Mucosa of stomach (tissue), 1 donor: ENCODE measurements around the gene PRIM1.

Source experiments
- H3K27me3 ChIP-seq: one replicate; pipeline ENCODE4 v1.7.0; 2013; ENCODE audit warnings: mild to moderate bottlenecking, low read length; ENCODE audit not compliant: control insufficient read depth, insufficient read depth
- H3K36me3 ChIP-seq: one replicate; pipeline ENCODE4 v1.7.0; 2013; ENCODE audit warnings: low read length; ENCODE audit not compliant: control insufficient read depth, insufficient read depth
- H3K4me1 ChIP-seq: one replicate; pipeline ENCODE4 v1.7.0; 2013; ENCODE audit warnings: mild to moderate bottlenecking, low read length; ENCODE audit not compliant: control insufficient read depth, insufficient read depth
- H3K4me3 ChIP-seq: one replicate; pipeline ENCODE4 v1.7.0; 2013; ENCODE audit warnings: low read length
- H3K9ac ChIP-seq: one replicate; pipeline ENCODE4 v1.7.0; 2013; ENCODE audit warnings: mild to moderate bottlenecking, low read length, moderate library complexity
- H3K9me3 ChIP-seq: one replicate; pipeline ENCODE4 v1.7.0; 2013; ENCODE audit warnings: mild to moderate bottlenecking, low read length, moderate library complexity; ENCODE audit not compliant: control insufficient read depth
- donor health status: Pancreatic carcinoma.

PRIM1 gene

DNA sequence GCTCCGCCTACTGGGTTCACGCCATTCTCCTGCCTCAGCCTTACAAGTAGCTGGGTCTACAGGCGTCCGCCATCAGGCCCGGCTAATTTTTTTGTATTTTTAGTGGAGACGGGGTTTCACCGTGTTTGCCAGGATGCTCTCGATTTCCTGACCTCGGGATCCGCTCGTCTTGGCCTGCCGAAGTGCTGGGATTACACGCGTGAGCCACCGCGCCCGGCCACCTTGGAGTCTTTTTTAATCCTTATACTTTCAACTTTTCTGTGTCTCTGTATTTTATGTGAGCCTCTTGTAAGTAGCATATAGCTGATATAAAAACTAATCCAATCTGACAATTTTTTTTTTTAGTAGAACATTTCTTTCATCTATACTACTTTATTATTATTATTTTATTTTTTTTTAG, 26.6 kb upstream of the PRIM1 start:
- no peaks in the 10 kb centered on the region for H3K27me3 ChIP-seq
- H3K4me1 ChIP-seq: no peaks in the 10 kb centered on the region
- no peaks in the 10 kb centered on the region for H3K9me3 ChIP-seq
- no peak overlapping the region for H3K9ac ChIP-seq
- H3K4me3 ChIP-seq: no peak overlapping the region
- H3K36me3 ChIP-seq: no peaks in the 10 kb centered on the region

DNA sequence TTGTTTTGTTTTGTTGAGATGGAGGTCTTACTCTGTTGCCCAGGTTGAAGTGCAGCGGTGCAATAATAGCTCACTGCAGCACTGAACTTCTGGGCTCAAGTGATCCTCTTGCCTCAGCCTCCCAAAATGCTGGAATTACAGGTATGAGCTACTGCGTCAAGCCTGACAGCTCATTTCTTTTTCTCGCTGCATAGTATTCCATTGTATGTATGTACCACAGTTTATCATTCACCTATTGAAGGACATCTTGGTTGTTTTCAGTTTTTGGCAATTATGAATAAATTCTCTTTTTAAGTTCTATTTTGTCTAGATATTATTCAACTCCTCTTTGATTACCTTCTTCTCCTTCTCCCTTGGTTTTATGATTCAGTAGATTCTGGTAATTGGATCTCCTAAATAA, 24.5 kb upstream of the PRIM1 start:
- no peaks in the 10 kb centered on the region for H3K4me1 ChIP-seq
- no peak overlapping the region for H3K9ac ChIP-seq

DNA sequence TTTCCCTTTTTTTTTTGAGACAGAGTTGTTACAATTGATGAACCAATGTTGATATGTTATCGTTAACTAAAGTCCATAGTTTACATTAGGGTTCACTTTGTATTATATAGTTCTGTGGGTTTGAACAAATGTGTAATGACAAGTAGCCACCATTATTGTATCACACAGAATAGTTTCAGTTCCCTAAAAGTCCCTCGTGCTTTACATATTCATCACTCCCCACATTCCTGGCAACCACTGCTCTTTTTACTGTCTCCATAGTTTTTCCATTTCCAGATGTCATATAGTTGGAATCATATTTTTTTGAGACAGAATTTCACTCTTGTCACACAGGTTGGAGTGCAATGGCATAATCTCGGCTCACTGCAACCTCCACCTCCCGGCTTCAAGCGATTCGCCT, 23.5 kb upstream of the PRIM1 start:
- Histone ChIP-seq H3K36me3 (no peaks in the 10 kb centered on the region), H3K4me1 (no peaks in the 10 kb centered on the region), H3K4me3 (no peak overlapping the region), H3K9ac (no peak overlapping the region), H3K9me3 (no peaks in the 10 kb centered on the region), H3K27me3 (no peaks in the 10 kb centered on the region)

More for the DNA sequence above, 24.5 kb upstream of the PRIM1 start:
- H3K36me3 ChIP-seq: no peaks in the 10 kb centered on the region
- no peaks in the 10 kb centered on the region for H3K9me3 ChIP-seq
- no peaks in the 10 kb centered on the region for H3K27me3 ChIP-seq
- H3K4me3 ChIP-seq: no peak overlapping the region

DNA sequence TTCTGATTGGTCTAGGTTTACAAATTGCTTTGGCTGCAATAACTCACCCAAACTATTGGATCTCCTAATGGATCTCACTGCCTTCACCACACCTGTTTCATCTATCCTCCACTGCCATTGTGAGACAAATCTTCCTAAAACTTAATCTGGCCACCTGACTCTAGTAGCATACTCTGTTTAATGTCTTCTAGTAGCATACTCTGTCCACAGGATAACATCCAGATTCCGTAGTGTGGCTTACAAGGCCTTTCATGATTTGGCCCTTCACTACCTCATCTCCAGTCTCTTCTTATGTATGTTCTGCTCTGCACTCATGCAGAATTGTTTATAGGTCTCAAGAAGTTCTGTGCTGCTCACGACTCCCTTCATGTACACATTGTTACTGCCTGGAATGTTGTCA, 21.0 kb upstream of the PRIM1 start:
- Histone ChIP-seq H3K36me3 (no peaks in the 10 kb centered on the region), H3K9me3 (no peaks in the 10 kb centered on the region), H3K4me1 (no peaks in the 10 kb centered on the region), H3K27me3 (no peaks in the 10 kb centered on the region), H3K9ac (no peak overlapping the region), H3K4me3 (no peak overlapping the region)

DNA sequence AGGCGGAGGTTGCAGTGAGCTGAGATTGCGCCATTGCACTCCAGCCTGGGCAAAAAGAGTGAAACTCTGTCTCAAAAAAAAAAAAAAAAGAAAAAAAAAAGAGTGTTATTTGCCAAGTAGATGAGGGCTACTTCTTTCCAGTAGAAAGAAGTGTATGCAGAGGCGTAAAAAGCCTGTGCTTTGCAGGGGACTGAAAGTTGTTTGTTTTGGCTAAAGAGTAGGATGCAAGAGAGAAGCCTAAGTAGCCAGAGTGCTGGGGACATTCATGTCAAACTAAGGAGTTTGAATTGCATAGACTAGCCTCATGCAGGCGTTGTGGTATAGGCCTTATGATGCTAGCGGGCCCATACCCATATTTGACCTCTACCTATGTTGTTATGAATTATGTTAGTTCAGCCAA, 20.5 kb upstream of the PRIM1 start:
- H3K36me3 ChIP-seq: no peaks in the 10 kb centered on the region
- no peaks in the 10 kb centered on the region for H3K9me3 ChIP-seq
- no peaks in the 10 kb centered on the region for H3K4me1 ChIP-seq
- no peak overlapping the region for H3K9ac ChIP-seq
- no peaks in the 10 kb centered on the region for H3K27me3 ChIP-seq
- no peak overlapping the region for H3K4me3 ChIP-seq

DNA sequence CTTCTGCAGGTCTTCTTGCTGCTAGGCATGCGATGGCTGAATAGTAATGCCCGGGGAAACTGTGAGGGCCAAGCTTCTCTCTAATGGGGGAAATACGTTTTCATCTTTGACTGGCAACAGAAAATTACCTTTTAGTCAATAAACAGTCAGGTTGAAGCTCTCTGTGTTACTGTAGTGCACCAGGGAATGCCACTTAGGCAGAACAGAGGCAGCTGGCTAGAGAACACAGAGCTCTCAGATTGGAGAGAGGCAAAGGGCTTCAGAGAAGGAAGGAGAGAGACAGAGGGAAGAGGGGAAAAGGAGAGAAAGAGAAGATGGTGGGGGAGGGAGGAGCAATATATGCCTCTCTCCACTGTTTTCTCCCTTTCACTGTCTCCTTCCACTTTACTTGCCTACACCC, 17.7 kb upstream of the PRIM1 start:
- no peaks in the 10 kb centered on the region for H3K36me3 ChIP-seq
- H3K9ac ChIP-seq: no peak overlapping the region
- H3K27me3 ChIP-seq: no peaks in the 10 kb centered on the region
- H3K4me3 ChIP-seq: no peak overlapping the region
- no peaks in the 10 kb centered on the region for H3K4me1 ChIP-seq
- no peaks in the 10 kb centered on the region for H3K9me3 ChIP-seq

DNA sequence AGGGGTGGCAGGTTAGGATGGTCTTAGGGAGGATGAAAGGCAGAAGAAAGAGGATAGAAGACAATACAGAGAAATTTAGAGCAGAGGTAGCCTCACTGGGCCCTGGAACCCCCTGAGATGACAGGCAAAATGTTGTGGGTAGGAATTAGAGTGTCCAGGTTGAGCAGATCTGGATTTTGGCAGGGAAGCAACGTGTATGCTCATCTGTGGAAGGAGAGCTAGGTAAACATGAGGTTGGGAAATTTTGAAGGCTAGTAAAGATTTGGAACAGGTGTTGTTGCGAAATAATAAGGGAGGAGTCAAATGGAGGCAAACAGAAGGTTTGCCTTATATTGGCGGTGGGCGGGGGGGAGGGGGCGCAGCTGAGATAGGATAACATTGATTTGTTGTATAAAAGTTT, 16.3 kb upstream of the PRIM1 start:
- no peaks in the 10 kb centered on the region for H3K4me1 ChIP-seq
- H3K4me3 ChIP-seq: no peak overlapping the region
- no peaks in the 10 kb centered on the region for H3K27me3 ChIP-seq

DNA sequence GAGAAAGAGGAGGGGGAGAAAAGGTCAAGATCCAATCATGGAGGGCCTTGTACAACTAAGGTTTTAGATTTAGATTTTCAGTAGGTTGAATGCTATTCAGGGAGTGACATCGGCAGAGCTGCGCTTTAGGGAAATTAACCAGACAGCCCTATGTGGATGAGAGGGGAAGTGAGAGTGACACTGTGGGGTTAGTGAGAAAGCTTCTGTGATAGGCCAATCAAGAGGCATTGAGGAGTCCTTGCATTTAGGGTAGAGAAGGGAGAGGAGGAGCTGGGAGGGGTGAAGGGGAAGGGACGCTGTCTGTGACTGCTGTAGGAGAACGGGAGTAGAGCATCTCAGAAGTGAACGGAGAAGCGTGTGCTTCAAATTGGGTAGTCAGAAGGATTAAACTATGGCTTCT, 14.4 kb upstream of the PRIM1 start:
- no peak overlapping the region for H3K4me3 ChIP-seq

More for the DNA sequence above, 16.3 kb upstream of the PRIM1 start:
- no peaks in the 10 kb centered on the region for H3K9me3 ChIP-seq
- H3K9ac ChIP-seq: no peak overlapping the region
- no peaks in the 10 kb centered on the region for H3K36me3 ChIP-seq

DNA sequence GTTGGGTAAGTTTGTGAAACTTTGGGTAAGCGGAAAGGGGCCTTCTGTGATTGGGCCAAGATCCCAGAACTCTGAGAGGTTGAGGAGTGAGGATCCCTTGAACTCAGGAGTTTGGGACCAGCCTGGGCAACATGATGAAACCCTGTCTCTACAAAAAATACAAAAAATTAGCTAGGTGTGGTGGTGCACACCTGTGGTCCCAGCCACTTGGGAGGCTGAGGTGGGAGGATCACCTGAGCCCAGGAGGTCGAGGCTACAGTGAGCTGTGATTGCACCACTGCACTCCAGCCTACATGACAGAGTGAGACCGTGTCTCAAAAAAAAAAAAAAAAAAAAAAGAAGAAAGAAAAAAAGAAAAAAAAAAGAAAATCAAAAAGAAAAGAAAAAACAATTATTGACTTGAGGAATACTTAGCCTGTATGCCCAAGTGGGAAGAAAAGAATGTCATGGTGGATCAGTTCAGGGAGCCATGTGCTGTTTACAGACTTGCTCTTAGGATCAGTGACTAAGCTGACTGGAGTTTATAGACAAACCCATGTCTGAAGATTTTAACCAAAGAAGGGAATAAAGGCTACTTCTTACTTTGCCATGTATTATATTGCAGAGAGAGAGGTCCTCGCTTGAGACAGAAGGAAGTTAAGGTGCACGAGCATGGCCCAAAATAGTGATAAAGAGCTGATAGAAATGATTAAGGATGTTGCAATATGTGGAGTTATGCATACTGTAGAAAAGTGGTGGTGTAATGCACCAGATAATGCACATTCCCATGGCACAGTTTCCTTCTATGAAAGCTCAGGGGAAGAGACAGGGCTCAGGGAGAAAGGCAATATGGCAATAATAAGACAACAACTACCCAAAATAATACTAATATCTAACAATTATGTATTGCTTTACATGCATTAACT, 11.9 kb upstream of the PRIM1 start:
- Histone ChIP-seq H3K9me3 (no peaks in the 10 kb centered on the region), H3K4me1 (no peaks in the 10 kb centered on the region), H3K4me3 (no peak overlapping the region), H3K9ac (no peak overlapping the region), H3K27me3 (no peaks in the 10 kb centered on the region), H3K36me3 (no peaks in the 10 kb centered on the region)

More for the DNA sequence above, 14.4 kb upstream of the PRIM1 start:
- Histone ChIP-seq H3K36me3 (no peaks in the 10 kb centered on the region), H3K9me3 (no peaks in the 10 kb centered on the region), H3K9ac (no peak overlapping the region), H3K27me3 (no peaks in the 10 kb centered on the region), H3K4me1 (no peaks in the 10 kb centered on the region)

DNA sequence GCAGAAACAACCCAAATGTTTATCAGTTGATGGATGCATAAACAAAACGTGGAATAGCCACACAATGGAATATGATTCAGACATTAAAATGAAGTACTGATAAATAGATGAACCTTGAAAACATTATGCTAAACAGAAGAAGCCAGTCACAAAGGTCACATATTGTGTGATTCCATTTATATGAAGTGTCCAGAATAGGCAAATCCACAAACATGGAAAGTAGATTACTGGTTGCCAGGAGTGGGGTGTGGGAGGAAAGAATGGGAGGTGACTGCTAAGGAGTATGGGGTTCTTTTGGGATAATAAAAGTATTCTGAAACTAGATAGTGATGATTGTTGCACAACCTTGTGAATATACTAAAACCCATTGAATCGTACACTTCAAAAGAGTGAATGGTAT, 9.7 kb upstream of the PRIM1 start:
- Histone ChIP-seq H3K4me3 (no peak overlapping the region), H3K4me1 (no peaks in the 10 kb centered on the region), H3K9ac (no peak overlapping the region), H3K36me3 (no peaks in the 10 kb centered on the region), H3K27me3 (no peaks in the 10 kb centered on the region), H3K9me3 (no peaks in the 10 kb centered on the region)

DNA sequence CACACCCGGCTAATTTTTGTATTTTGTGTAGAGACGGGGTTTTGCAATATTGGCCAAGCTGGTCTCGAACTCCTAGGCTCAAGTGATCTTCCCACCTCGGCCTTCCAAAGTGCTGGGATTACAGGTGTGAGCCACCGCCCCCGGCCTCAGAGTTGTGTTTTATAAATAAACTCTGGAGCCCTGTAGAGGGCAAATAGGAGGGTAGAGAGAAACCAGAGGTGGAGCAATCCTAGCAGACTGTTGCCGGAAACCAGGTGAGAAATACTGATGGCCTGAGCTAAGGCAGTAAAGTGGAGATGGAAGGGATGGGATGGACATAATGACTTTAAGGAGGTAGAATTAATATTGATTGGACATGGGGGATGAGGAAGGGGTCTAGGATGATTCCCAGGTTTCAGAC, 8.3 kb upstream of the PRIM1 start:
- Histone ChIP-seq H3K36me3 (no peaks in the 10 kb centered on the region), H3K9ac (no peak overlapping the region), H3K27me3 (no peaks in the 10 kb centered on the region), H3K4me1 (no peaks in the 10 kb centered on the region), H3K4me3 (no peak overlapping the region), H3K9me3 (no peaks in the 10 kb centered on the region)

DNA sequence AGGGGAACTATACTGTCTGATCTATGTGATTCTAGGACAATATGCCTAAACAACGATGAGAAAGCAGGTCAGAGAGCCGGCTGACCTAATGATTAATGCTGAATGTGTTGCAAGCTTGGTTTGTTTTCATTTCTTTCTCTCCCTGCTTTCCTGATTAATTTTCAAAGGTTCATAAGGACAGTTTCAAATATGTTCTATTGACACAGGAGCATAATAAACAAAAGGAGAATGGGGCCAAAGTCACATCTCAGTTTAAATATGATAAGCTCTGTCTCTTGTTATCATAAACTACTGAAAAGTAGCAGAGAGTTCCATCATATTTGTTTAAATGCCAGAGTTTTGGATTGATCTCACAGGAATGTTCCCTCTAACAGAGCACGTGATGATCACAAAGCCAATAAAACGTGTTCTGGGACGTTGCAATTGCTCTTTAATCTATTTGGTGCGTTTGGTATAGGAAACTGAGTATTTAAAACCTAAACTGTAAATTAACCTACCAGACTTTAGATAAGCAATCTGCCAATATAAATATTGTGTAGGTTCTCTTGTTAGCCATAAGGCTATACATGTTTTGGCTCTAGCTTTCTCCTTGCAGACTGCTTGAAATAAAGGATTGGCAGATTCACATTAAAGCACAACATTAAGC, 7.3 kb upstream of the PRIM1 start:
- no peaks in the 10 kb centered on the region for H3K27me3 ChIP-seq

More for the DNA sequence above, 7.3 kb upstream of the PRIM1 start:
- Histone ChIP-seq H3K4me3 (no peak overlapping the region), H3K36me3 (no peaks in the 10 kb centered on the region), H3K9ac (no peak overlapping the region), H3K4me1 (no peaks in the 10 kb centered on the region), H3K9me3 (no peaks in the 10 kb centered on the region)
